GM18517 (cell line): ENCODE results near the gene RIT1.
"Not testable (repeated sequence)": the region's sequence is repeated elsewhere in the genome, so short reads cannot be mapped to it uniquely, and the experiment has no call there.

Experiments used
- ATAC-seq: cut with Tn5 transposase; IDR thresholded peaks from one replicate; pipeline ENCODE4 v1.9.1; 2021; ENCODE audit warnings: mild to moderate bottlenecking, moderate library complexity; ENCODE audit not compliant: unreplicated experiment

Gene RIT1

GRCh38 chr1:155895617-155896016, 15.5 kb downstream of the RIT1 start:
- ATAC-seq, result not testable (repeated sequence)

- no peak for ATAC-seq
Measured at GRCh38 chr1:155893389-155894142, 17.6 kb downstream of the RIT1 start.

GRCh38 chr1:155892796-155893195, 18.4 kb downstream of the RIT1 start:
- ATAC-seq, result no peak

- ATAC-seq, result no peak
Measured at GRCh38 chr1:155890251-155890650, 20.9 kb downstream of the RIT1 start.

- ATAC-seq, result no peak
Measured at GRCh38 chr1:155889566-155889965, 21.6 kb downstream of the RIT1 start.

GRCh38 chr1:155888481-155888880, 22.7 kb downstream of the RIT1 start:
- no peak for ATAC-seq

- ATAC-seq, result no peak
Measured at GRCh38 chr1:155884982-155885381, 26.2 kb downstream of the RIT1 start.

- ATAC-seq, result no peak
Measured at GRCh38 chr1:155884031-155884960, 26.9 kb downstream of the RIT1 start.

- ATAC-seq, result no peak
Measured at GRCh38 chr1:155882766-155883165, 28.4 kb downstream of the RIT1 start.

- peak; percentile 59 for ATAC-seq
Measured at GRCh38 chr1:155882235-155882634, 28.9 kb downstream of the RIT1 start.

- no peak for ATAC-seq
Measured at GRCh38 chr1:155880950-155881349, 30.2 kb downstream of the RIT1 start.

- ATAC-seq, result no peak
Measured at GRCh38 chr1:155880251-155880650, 30.9 kb downstream of the RIT1 start.

GRCh38 chr1:155877945-155878344, 33.2 kb downstream of the RIT1 start:
- no peak for ATAC-seq

GRCh38 chr1:155873860-155874259, 37.3 kb downstream of the RIT1 start:
- no peak for ATAC-seq

- ATAC-seq, result no peak
Measured at GRCh38 chr1:155872527-155872926, 38.6 kb downstream of the RIT1 start.

- ATAC-seq, result no peak
Measured at GRCh38 chr1:155871390-155871789, 39.8 kb downstream of the RIT1 start.

GRCh38 chr1:155867766-155868165, 43.4 kb downstream of the RIT1 start:
- no peak for ATAC-seq

- no peak for ATAC-seq
Measured at GRCh38 chr1:155864393-155864792, 46.8 kb downstream of the RIT1 start.

- no peak for ATAC-seq
Measured at GRCh38 chr1:155861896-155862295, 49.3 kb downstream of the RIT1 start.

- no peak for ATAC-seq
Measured at GRCh38 chr1:155860970-155861510, 50.1 kb downstream of the RIT1 start.
